HepG2 (cell line): ENCODE data around the gene EFEMP2. TPM values are rescaled to one million over a fixed set of nuclear protein-coding genes. Genes with fewer than 3 reads are reported as not detected.

Experiments
- HNF4A ChIP-seq: sonication (generic); formaldehyde crosslinking; IDR thresholded peaks from 2 replicates; pipeline ENCODE4 v1.4.0; 2020; ENCODE audit warnings: missing genetic modification reagents
- NCOA1 ChIP-seq: sonication (generic); formaldehyde crosslinking; IDR thresholded peaks from 2 replicates; pipeline ENCODE4 v1.9.0; 2021; ENCODE audit warnings: missing genetic modification reagents
- NFE2L1 ChIP-seq: sonication (generic); formaldehyde crosslinking; IDR thresholded peaks from 2 replicates; pipeline ENCODE4 v1.4.0; 2020; ENCODE audit warnings: missing genetic modification reagents, mild to moderate bottlenecking, borderline replicate concordance
- NFIC ChIP-seq: IDR thresholded peaks from 2 replicates; pipeline ENCODE4 v1.6.1; 2012; ENCODE audit warnings: mild to moderate bottlenecking, low read length, inconsistent platforms
- NR2F2 ChIP-seq: IDR thresholded peaks from 2 replicates; pipeline ENCODE4 v1.6.1; 2012; ENCODE audit warnings: low read depth, inconsistent platforms, borderline replicate concordance
- RFX5 ChIP-seq: IDR thresholded peaks from 2 replicates; pipeline ENCODE4 v1.6.1; 2011; ENCODE audit warnings: low read depth, low read length, improper control_type of control experiment
- SAFB2 ChIP-seq: sonication (generic); formaldehyde crosslinking; IDR thresholded peaks from 2 replicates; pipeline ENCODE4 v1.5.1; 2020; ENCODE audit warnings: missing genetic modification reagents, low read depth, mild to moderate bottlenecking, borderline replicate concordance
- SATB2 ChIP-seq: sonication (generic); formaldehyde crosslinking; IDR thresholded peaks from 2 replicates; pipeline ENCODE4 v1.5.0; 2020; ENCODE audit warnings: missing genetic modification reagents
- SIN3A ChIP-seq: IDR thresholded peaks from 2 replicates; pipeline ENCODE4 v1.6.1; 2011; ENCODE audit warnings: low read depth, mild to moderate bottlenecking, control low read depth, low read length, borderline replicate concordance
- SP5 ChIP-seq: IDR thresholded peaks from 2 replicates; pipeline ENCODE4 v1.6.1; 2016; ENCODE audit warnings: low read depth, borderline replicate concordance
- ZNF558 ChIP-seq: sonication (generic); formaldehyde crosslinking; IDR thresholded peaks from 2 replicates; pipeline ENCODE4 v1.9.0; 2022; ENCODE audit warnings: mild to moderate bottlenecking, missing genetic modification reagents, borderline replicate concordance
- ZNF660 ChIP-seq: sonication (generic); formaldehyde crosslinking; IDR thresholded peaks from 2 replicates; pipeline ENCODE4 v1.5.1; 2020; ENCODE audit warnings: mild to moderate bottlenecking, low read depth, missing genetic modification reagents, borderline replicate concordance
- polyA plus RNA-seq, 8 experiments: library from polyadenylated mRNA; depleted of rRNA in 3 of 8; stranded (reverse) in 7 of 8; unstranded in 1 of 8; fragments of >200 nt; fragmentation: Illumina TruSeq in 4 of 8; extraction: Trizol in 4 of 8; gene quantifications; 2 replicates each; pipeline versions ENCODE4 v1.2.1 to v1.2.3, GENCODE V29; 2011 to 2016; ENCODE audit warnings: low read depth in 4 of 8, missing spikeins in 1 of 8, mixed read lengths in 1 of 8; ENCODE audit not compliant: insufficient read depth in 1 of 8
- total RNA-seq, 5 experiments: library from RNA; depleted of rRNA; stranded (reverse); fragments of >200 nt; fragmentation: Illumina TruSeq; extraction: Trizol; gene quantifications; 2 replicates each; pipeline ENCODE4 v1.2.3, GENCODE V29; 2016; ENCODE audit warnings: low read depth in 1 of 5
- TF ChIP-seq, protein P1 (sequence below): sonication (generic); formaldehyde crosslinking; IDR thresholded peaks from 2 replicates; pipeline ENCODE4 v1.8.0; 2022; ENCODE audit warnings: missing genetic modification reagents, mild to moderate bottlenecking, borderline replicate concordance
- TF ChIP-seq, protein P2 (sequence below): sonication (generic); formaldehyde crosslinking; IDR thresholded peaks from 2 replicates; pipeline ENCODE4 v1.5.0; 2020; ENCODE audit warnings: mild to moderate bottlenecking, missing genetic modification reagents, borderline replicate concordance
- TF ChIP-seq, protein P3 (sequence below): sonication (generic); formaldehyde crosslinking; IDR thresholded peaks from 2 replicates; pipeline ENCODE4 v1.5.1; 2020; ENCODE audit warnings: missing genetic modification reagents, mild to moderate bottlenecking, borderline replicate concordance
- TF ChIP-seq, protein P4 (sequence below): sonication (generic); formaldehyde crosslinking; IDR thresholded peaks from 2 replicates; pipeline ENCODE4 v1.5.0; 2020; ENCODE audit warnings: mild to moderate bottlenecking, missing genetic modification reagents, borderline replicate concordance

The EFEMP2 gene
- total and polyA plus RNA-seq, 2 of the 13 experiments (the other 11 are each of a cell fraction or from before 2014, with no cell fraction given) = 7.4 to 29.7 TPM

DNA sequence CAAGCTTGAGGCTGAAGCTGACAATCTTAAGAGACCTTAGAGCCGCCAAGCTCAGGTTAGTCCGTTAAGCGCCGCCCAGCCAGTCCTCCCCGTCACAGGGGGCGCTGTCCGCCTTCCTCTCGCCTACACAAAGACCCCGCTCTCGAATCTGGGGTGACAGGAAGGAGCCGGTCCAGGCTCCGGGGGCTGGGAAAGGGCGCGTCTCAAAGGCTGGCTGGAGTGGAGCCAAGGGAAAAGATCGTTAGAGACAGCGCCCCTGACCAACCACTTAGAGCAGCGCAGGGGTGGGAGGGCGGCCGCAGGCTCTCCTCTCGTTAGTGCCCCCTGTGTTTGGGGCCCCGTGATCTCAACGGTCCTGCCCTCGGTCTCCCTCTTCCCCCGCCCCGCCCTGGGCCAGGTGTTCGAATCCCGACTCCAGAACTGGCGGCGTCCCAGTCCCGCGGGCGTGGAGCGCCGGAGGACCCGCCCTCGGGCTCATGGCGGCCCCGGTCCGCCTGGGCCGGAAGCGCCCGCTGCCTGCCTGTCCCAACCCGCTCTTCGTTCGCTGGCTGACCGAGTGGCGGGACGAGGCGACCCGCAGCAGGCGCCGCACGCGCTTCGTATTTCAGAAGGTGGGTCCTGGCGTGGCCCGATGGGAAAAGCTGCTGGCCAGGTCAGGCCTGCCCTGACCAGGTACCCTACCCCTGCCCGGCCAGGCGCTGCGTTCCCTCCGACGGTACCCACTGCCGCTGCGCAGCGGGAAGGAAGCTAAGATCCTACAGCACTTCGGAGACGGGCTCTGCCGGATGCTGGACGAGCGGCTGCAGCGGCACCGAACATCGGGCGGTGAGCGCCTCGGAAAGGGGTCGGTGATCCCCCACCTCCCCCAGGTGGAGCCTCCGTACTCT is 12.1 kb downstream of the EFEMP2 start, which contains the start of gene MUS81 (continued):
- TF ChIP-seq SATB2 (CRISPR knock-in tag) = 0 out of 2 replicates have a peak, but pooled peaks have one; percentile 25
- no peak for TF ChIP-seq RFX5
- TF ChIP-seq NR2F2 = no peak
- TF ChIP-seq, protein P1, sequence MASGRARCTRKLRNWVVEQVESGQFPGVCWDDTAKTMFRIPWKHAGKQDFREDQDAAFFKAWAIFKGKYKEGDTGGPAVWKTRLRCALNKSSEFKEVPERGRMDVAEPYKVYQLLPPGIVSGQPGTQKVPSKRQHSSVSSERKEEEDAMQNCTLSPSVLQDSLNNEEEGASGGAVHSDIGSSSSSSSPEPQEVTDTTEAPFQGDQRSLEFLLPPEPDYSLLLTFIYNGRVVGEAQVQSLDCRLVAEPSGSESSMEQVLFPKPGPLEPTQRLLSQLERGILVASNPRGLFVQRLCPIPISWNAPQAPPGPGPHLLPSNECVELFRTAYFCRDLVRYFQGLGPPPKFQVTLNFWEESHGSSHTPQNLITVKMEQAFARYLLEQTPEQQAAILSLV (CRISPR knock-in tag) = 0 out of 2 replicates have a peak, but pooled peaks have one; percentile 20
- TF ChIP-seq, protein P2, sequence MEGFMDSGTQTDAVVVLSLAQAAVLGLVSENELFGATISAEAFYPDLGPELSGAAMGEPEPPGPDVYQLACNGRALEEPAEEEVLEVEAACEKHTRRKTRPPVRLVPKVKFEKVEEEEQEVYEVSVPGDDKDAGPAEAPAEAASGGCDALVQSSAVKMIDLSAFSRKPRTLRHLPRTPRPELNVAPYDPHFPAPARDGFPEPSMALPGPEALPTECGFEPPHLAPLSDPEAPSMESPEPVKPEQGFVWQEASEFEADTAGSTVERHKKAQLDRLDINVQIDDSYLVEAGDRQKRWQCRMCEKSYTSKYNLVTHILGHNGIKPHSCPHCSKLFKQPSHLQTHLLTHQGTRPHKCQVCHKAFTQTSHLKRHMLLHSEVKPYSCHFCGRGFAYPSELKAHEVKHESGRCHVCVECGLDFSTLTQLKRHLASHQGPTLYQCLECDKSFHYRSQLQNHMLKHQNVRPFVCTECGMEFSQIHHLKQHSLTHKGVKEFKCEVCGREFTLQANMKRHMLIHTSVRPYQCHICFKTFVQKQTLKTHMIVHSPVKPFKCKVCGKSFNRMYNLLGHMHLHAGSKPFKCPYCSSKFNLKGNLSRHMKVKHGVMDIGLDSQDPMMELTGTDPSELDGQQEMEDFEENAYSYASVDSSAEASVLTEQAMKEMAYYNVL = no peak
- TF ChIP-seq SIN3A = peak; percentile 95
- peak; percentile 83; the same call in 1 of the 2 replicates for TF ChIP-seq ZNF558 (CRISPR knock-in tag)
- peak; percentile 31; the same call in 1 of the 2 replicates for TF ChIP-seq NFIC
- TF ChIP-seq SAFB2 (CRISPR knock-in tag) = peak; percentile 75; the same call in 1 of the 2 replicates
- TF ChIP-seq NCOA1 (CRISPR knock-in tag) = no peak; the same call in 1 of the 2 replicates
- TF ChIP-seq ZNF660 (CRISPR knock-in tag) = no peak
- peak; percentile 46; the same call in 1 of the 2 replicates for TF ChIP-seq HNF4A (CRISPR knock-in tag)
- TF ChIP-seq SP5 (CRISPR knock-in tag) = peak; percentile 34; the same call in 1 of the 2 replicates
- TF ChIP-seq NFE2L1 = no peak
- TF ChIP-seq, protein P3, sequence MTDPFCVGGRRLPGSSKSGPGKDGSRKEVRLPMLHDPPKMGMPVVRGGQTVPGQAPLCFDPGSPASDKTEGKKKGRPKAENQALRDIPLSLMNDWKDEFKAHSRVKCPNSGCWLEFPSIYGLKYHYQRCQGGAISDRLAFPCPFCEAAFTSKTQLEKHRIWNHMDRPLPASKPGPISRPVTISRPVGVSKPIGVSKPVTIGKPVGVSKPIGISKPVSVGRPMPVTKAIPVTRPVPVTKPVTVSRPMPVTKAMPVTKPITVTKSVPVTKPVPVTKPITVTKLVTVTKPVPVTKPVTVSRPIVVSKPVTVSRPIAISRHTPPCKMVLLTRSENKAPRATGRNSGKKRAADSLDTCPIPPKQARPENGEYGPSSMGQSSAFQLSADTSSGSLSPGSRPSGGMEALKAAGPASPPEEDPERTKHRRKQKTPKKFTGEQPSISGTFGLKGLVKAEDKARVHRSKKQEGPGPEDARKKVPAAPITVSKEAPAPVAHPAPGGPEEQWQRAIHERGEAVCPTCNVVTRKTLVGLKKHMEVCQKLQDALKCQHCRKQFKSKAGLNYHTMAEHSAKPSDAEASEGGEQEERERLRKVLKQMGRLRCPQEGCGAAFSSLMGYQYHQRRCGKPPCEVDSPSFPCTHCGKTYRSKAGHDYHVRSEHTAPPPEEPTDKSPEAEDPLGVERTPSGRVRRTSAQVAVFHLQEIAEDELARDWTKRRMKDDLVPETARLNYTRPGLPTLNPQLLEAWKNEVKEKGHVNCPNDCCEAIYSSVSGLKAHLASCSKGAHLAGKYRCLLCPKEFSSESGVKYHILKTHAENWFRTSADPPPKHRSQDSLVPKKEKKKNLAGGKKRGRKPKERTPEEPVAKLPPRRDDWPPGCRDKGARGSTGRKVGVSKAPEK = no peak
- TF ChIP-seq, protein P4, sequence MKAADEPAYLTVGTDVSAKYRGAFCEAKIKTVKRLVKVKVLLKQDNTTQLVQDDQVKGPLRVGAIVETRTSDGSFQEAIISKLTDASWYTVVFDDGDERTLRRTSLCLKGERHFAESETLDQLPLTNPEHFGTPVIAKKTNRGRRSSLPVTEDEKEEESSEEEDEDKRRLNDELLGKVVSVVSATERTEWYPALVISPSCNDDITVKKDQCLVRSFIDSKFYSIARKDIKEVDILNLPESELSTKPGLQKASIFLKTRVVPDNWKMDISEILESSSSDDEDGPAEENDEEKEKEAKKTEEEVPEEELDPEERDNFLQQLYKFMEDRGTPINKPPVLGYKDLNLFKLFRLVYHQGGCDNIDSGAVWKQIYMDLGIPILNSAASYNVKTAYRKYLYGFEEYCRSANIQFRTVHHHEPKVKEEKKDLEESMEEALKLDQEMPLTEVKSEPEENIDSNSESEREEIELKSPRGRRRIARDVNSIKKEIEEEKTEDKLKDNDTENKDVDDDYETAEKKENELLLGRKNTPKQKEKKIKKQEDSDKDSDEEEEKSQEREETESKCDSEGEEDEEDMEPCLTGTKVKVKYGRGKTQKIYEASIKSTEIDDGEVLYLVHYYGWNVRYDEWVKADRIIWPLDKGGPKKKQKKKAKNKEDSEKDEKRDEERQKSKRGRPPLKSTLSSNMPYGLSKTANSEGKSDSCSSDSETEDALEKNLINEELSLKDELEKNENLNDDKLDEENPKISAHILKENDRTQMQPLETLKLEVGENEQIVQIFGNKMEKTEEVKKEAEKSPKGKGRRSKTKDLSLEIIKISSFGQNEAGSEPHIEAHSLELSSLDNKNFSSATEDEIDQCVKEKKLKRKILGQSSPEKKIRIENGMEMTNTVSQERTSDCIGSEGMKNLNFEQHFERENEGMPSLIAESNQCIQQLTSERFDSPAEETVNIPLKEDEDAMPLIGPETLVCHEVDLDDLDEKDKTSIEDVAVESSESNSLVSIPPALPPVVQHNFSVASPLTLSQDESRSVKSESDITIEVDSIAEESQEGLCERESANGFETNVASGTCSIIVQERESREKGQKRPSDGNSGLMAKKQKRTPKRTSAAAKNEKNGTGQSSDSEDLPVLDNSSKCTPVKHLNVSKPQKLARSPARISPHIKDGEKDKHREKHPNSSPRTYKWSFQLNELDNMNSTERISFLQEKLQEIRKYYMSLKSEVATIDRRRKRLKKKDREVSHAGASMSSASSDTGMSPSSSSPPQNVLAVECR (CRISPR knock-in tag) = peak; percentile 89
